CD14-positive monocyte (primary cell): ENCODE results near the gene ZC3H11A. TPM values are rescaled to one million over a fixed set of nuclear protein-coding genes. Genes with fewer than 3 reads are reported as not detected.
A peak's percentile ranks its signal among the peaks of the same experiment; 100 is the strongest.

Experiments
- DNase-seq, 3 donors: peaks; one replicate each; pipeline ENCODE4 v3.0.0-alpha.2; 2011 to 2022
- H2AFZ ChIP-seq: 2 replicates; pipeline ENCODE4 v1.6.0; 2012; ENCODE audit warnings: mild to moderate bottlenecking, low read depth, low read length, inconsistent platforms; ENCODE audit not compliant: insufficient read depth, poor library complexity, severe bottlenecking
- H3K27ac ChIP-seq, 2 donors: 1 replicate in 1 of 2; 2 replicates in 1 of 2; pipeline ENCODE4 v1.5.1; 2012 to 2013; ENCODE audit warnings: low read length in 2 of 2, control low read depth in 1 of 2, inconsistent platforms in 1 of 2, low read depth in 1 of 2, mild to moderate bottlenecking in 1 of 2
- H3K27me3 ChIP-seq, 2 donors: one replicate each; pipeline versions ENCODE4 v1.6.0 to v1.6.1; 2011 to 2013; ENCODE audit warnings: low read length in 2 of 2; ENCODE audit not compliant: control insufficient read depth in 2 of 2, insufficient read depth in 2 of 2
- H3K36me3 ChIP-seq, 2 donors: replicated peaks in 1 of 2; 1 replicate in 1 of 2; 2 replicates in 1 of 2; pipeline versions ENCODE4 v1.5.1 to v1.6.1; 2012 to 2013; ENCODE audit warnings: low read length in 2 of 2, control low read depth in 1 of 2, inconsistent platforms in 1 of 2, mild to moderate bottlenecking in 1 of 2; ENCODE audit not compliant: insufficient read depth in 2 of 2, control insufficient read depth in 1 of 2
- H3K4me1 ChIP-seq, 2 donors: 1 replicate in 1 of 2; 2 replicates in 1 of 2; pipeline versions ENCODE4 v1.5.1 to v1.6.1; 2012 to 2013; ENCODE audit warnings: low read length in 2 of 2, control low read depth in 1 of 2, inconsistent platforms in 1 of 2, mild to moderate bottlenecking in 1 of 2, moderate library complexity in 1 of 2; ENCODE audit not compliant: insufficient read depth in 2 of 2, control insufficient read depth in 1 of 2
- H3K4me2 ChIP-seq: replicated peaks from 2 replicates; pipeline ENCODE3; 2012; ENCODE audit warnings: low read length, moderate library complexity, mild to moderate bottlenecking; ENCODE audit not compliant: poor library complexity, severe bottlenecking; ENCODE audit errors: extremely low read depth
- H3K4me3 ChIP-seq, 3 experiments: fragments of 200-600 bp in 1 of 3; sonication (generic) in 1 of 3; replicated peaks in 1 of 3; 1 replicate in 2 of 3; 2 replicates in 1 of 3; pipeline ENCODE4 v1.5.1; 2011 to 2013; ENCODE audit warnings: low read length in 3 of 3, mild to moderate bottlenecking in 3 of 3, control low read depth in 2 of 3, low read depth in 2 of 3, inconsistent platforms in 1 of 3, moderate library complexity in 1 of 3
- H3K79me2 ChIP-seq: 2 replicates; pipeline ENCODE4 v1.6.0; 2012; ENCODE audit warnings: mild to moderate bottlenecking, control low read depth, inconsistent platforms, low read length, moderate library complexity; ENCODE audit not compliant: insufficient read depth
- H3K9ac ChIP-seq: 2 replicates; pipeline ENCODE4 v1.6.0; 2017; ENCODE audit warnings: low read length, mild to moderate bottlenecking; ENCODE audit not compliant: insufficient read depth, poor library complexity, severe bottlenecking
- H3K9me3 ChIP-seq, 2 donors: replicated peaks in 1 of 2; 1 replicate in 1 of 2; 2 replicates in 1 of 2; pipeline versions ENCODE4 v1.5.1 to v1.6.1; 2012 to 2013; ENCODE audit warnings: low read length in 2 of 2, control low read depth in 1 of 2; ENCODE audit not compliant: control insufficient read depth in 1 of 2, insufficient read depth in 1 of 2
- H4K20me1 ChIP-seq: 2 replicates; pipeline ENCODE4 v1.6.0; 2012; ENCODE audit warnings: mild to moderate bottlenecking, low read length, control low read depth, moderate library complexity; ENCODE audit not compliant: insufficient read depth
- H3K27ac Mint-ChIP-seq, 7 donors: one replicate each; pipeline ENCODE4 v1.8.0; 2020; ENCODE audit warnings: mild to moderate bottlenecking in 7 of 7, mixed read lengths in 7 of 7, moderate library complexity in 6 of 7, inconsistent platforms in 2 of 7
- H3K27me3 Mint-ChIP-seq, 3 donors: one replicate each; pipeline ENCODE4 v1.8.0; 2021 to 2022; ENCODE audit warnings: low read depth in 3 of 3, mild to moderate bottlenecking in 3 of 3, mixed read lengths in 3 of 3, moderate library complexity in 3 of 3, inconsistent platforms in 1 of 3
- H3K36me3 Mint-ChIP-seq, 2 donors: one replicate each; pipeline ENCODE4 v1.8.0; 2020; ENCODE audit warnings: mixed read lengths in 2 of 2, inconsistent platforms in 1 of 2, mild to moderate bottlenecking in 1 of 2
- H3K4me1 Mint-ChIP-seq: one replicate; pipeline ENCODE4 v1.8.0; 2020; ENCODE audit warnings: mild to moderate bottlenecking, mixed read lengths
- H3K4me3 Mint-ChIP-seq, 2 donors: one replicate each; pipeline ENCODE4 v1.8.0; 2020; ENCODE audit warnings: mild to moderate bottlenecking in 2 of 2, mixed read lengths in 2 of 2, moderate library complexity in 1 of 2
- H3K9me3 Mint-ChIP-seq, 7 donors: one replicate each; pipeline ENCODE4 v1.8.0; 2020 to 2022; ENCODE audit warnings: mixed read lengths in 7 of 7, mild to moderate bottlenecking in 6 of 7, moderate library complexity in 6 of 7, inconsistent platforms in 2 of 7
- CTCF ChIP-seq: fragments of 200-600 bp; IDR thresholded peaks from one replicate; pipeline ENCODE4 v1.8.0; 2022; ENCODE audit warnings: antibody characterized with exemption, mild to moderate bottlenecking
- WGBS: methylation state at CpG from one replicate; pipeline ENCODE4 v1.1.5; 2013; ENCODE audit warnings: missing lambda C conversion rate; ENCODE audit not compliant: insufficient coverage; 5-methylcytosine and 5-hydroxymethylcytosine counted together
- intact Hi-C, 2 donors: fragments of 100-400 bp; cut with micrococcal nuclease; formaldehyde crosslinking; loops; one replicate each; pipeline versions ENCODE4 v1.15.0 to v1.15.1; 2023
- polyA plus RNA-seq, 3 donors: library from polyadenylated mRNA; depleted of rRNA in 1 of 3; unstranded in 2 of 3; stranded (reverse) in 1 of 3; fragments of 300-500 nt in 2 of 3; fragments of >200 nt in 1 of 3; fragmentation: Illumina TruSeq in 2 of 3; gene quantifications; 1 replicate in 2 of 3; 2 replicates in 1 of 3; pipeline ENCODE4 v1.2.3, GENCODE V29; 2012 to 2021

The ZC3H11A gene
- polyA plus RNA-seq, 3 donors: 17.8 to 59.0 (median 23.2) TPM

GRCh38 chr1:203797216-203797615 lies 1.8 kb downstream of the ZC3H11A start:
- Mint-ChIP-seq H3K4me1 (peaks cover 36% of the 10 kb centered on the region), H3K36me3 (peaks cover 20 to 27% of the 10 kb centered on the region in 2 donors), H3K4me3 (peak overlapping the region in 1 of 2 donors; percentile 51), H3K9me3 (no peaks in the 10 kb centered on the region), H3K27ac (peak overlapping the region in 5 of 7 donors; percentile 16 to 98 (median 55)), H3K27me3 (peaks cover 0 to 2% (median 0%) of the 10 kb centered on the region in 3 donors)
- peak overlapping the region in 1 of 3 experiments; percentile 99 for H3K4me3 ChIP-seq
- peaks cover 63% of the 10 kb centered on the region for H4K20me1 ChIP-seq
- peaks cover 15 to 26% of the 10 kb centered on the region in 2 donors for H3K4me1 ChIP-seq
- H3K4me2 ChIP-seq: peak overlapping the region; percentile 75
- 100% methylated on average over 1 of the region's 2 CpGs for WGBS
- intact Hi-C loops: loop anchor here (5.0 to 10.0 kb wide), 2 partner anchors 35 to 52 kb away; no protein-coding TSS in a partner anchor
- no peak overlapping the region for H2AFZ ChIP-seq
- H3K9ac ChIP-seq: no peak overlapping the region
- no peaks in the 10 kb centered on the region for H3K27me3 ChIP-seq
- peaks cover 67% of the 10 kb centered on the region for H3K79me2 ChIP-seq
- H3K27ac ChIP-seq: peak overlapping the region in 1 of 2 donors; percentile 91
- H3K36me3 ChIP-seq: peaks cover 8 to 48% of the 10 kb centered on the region in 2 donors
- H3K9me3 ChIP-seq: no peaks in the 10 kb centered on the region
- no peak for DNase-seq
- no peak for TF ChIP-seq CTCF

GRCh38 chr1:203797948-203798655 lies 2.7 kb downstream of the ZC3H11A start:
- H3K4me1 ChIP-seq: peaks cover 15 to 26% of the 10 kb centered on the region in 2 donors

More at GRCh38 chr1:203797948-203798655, 2.7 kb downstream of the ZC3H11A start:
- Histone ChIP-seq H2AFZ (no peak overlapping the region), H3K9ac (no peak overlapping the region), H3K79me2 (peaks cover 76% of the 10 kb centered on the region), H4K20me1 (peaks cover 72% of the 10 kb centered on the region), H3K27ac (no peak overlapping the region), H3K4me2 (no peak overlapping the region), H3K36me3 (peaks cover 11 to 55% of the 10 kb centered on the region in 2 donors), H3K9me3 (no peaks in the 10 kb centered on the region), H3K27me3 (no peaks in the 10 kb centered on the region), H3K4me3 (no peak overlapping the region)
- peaks cover 36% of the 10 kb centered on the region for H3K4me1 Mint-ChIP-seq
- DNase-seq: no peak
- peaks cover 25 to 35% of the 10 kb centered on the region in 2 donors for H3K36me3 Mint-ChIP-seq
- WGBS: 100% methylated on average over 2 of the region's 6 CpGs
- H3K27ac Mint-ChIP-seq: peak overlapping the region in 1 of 7 donors; percentile 96
- TF ChIP-seq CTCF: no peak
- H3K4me3 Mint-ChIP-seq: no peak overlapping the region
- H3K9me3 Mint-ChIP-seq: no peaks in the 10 kb centered on the region
- intact Hi-C loops: loop anchor here (5.0 to 10.0 kb wide), 2 partner anchors 36 to 53 kb away; no protein-coding TSS in a partner anchor
- H3K27me3 Mint-ChIP-seq: peaks cover 0 to 2% (median 0%) of the 10 kb centered on the region in 3 donors
